GM13976 (cell line): Measurements from ENCODE around the gene CHIT1.
"Not testable (repeated sequence)": the region's sequence is repeated elsewhere in the genome, so short reads cannot be mapped to it uniquely, and the experiment has no call there.

ENCODE experiments used
- DNase-seq: peaks from one replicate; pipeline ENCODE4 v3.0.0; 2012; ENCODE audit warnings: low spot score
- in situ Hi-C: fragments of 300-500 bp; cut with MboI; formaldehyde crosslinking; loops from one replicate; pipeline ENCODE4 v1.12.0; 2022; ENCODE audit warnings: low sequenced_read_pairs, mixed read lengths, inconsistent platforms; ENCODE audit not compliant: unreplicated experiment
- TF ChIP-seq, protein P1 (sequence below): IDR thresholded peaks from 2 replicates; pipeline ENCODE4 v1.5.1; 2012; ENCODE audit warnings: borderline replicate concordance, mild to moderate bottlenecking; ENCODE audit not compliant: insufficient read depth; ENCODE audit errors: extremely low read depth, missing control alignments, control extremely low read depth

CHIT1 gene

DNA sequence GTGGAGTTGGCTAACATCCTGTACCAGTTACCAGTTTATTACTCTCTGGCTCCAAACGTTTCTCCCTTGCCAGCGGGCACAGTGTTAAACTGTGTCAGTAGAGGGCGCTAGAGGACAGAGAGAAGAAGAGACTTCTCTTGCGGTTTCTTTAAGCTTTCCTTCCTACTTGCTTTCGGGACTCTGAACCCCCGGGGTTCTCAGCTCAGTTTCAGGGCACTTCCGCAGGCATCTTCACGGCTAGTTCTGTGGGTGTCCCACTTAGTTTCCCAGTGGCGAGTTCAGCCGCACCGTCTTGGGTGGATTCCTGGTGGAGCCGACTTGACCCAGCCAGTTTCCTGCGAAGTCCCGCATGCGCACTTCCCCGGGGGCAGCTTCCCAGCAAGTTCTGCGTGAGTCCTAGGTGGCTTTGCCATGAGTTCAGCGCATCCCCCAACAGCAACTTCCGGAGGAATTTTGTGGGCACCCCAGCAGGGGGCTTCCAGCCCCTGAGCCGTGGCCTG is 37.9 kb upstream of the CHIT1 start:
- TF ChIP-seq, protein P1, sequence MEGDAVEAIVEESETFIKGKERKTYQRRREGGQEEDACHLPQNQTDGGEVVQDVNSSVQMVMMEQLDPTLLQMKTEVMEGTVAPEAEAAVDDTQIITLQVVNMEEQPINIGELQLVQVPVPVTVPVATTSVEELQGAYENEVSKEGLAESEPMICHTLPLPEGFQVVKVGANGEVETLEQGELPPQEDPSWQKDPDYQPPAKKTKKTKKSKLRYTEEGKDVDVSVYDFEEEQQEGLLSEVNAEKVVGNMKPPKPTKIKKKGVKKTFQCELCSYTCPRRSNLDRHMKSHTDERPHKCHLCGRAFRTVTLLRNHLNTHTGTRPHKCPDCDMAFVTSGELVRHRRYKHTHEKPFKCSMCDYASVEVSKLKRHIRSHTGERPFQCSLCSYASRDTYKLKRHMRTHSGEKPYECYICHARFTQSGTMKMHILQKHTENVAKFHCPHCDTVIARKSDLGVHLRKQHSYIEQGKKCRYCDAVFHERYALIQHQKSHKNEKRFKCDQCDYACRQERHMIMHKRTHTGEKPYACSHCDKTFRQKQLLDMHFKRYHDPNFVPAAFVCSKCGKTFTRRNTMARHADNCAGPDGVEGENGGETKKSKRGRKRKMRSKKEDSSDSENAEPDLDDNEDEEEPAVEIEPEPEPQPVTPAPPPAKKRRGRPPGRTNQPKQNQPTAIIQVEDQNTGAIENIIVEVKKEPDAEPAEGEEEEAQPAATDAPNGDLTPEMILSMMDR, result peak; percentile 85
- peak; percentile 82 for DNase-seq
- in situ Hi-C loops, result no loop called here

DNA sequence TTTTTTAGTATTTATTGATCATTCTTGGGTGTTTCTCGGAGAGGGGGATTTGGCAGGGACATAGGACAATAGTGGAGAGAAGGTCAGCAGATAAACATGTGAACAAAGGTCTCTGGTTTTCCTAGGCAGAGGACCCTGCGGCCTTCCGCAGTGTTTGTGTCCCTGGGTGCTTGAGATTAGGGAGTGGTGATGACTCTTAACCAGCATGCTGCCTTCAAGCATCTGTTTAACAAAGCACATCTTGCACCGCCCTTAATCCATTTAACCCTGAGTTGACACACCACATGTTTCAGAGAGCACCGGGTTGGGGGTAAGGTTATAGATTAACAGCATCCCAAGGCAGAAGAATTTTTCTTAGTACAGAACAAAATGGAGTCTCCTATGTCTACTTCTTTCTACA is 36.7 kb upstream of the CHIT1 start:
- in situ Hi-C loops, DNase-seq: not testable (repeated sequence)

DNA sequence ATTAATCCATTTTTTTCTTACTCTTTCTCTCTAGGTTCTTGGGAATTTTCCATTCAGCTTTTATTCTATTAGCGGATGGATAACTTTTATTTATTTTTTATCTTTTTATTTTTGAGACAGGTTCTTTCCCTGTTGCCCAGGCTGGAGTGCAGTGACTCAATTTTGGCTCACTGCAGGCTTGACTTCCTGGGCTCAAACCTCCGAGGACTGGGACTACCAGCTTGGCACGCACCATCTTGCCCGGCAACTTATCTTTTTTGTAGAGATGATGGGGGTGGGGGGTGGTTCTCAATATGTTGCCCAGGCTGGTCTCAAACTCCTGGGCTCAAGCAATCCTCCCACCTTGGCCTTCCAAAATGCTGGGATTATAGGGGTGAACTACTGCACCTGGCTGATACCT is 36.1 kb upstream of the CHIT1 start:
- TF ChIP-seq, protein P1, result no peak
- in situ Hi-C loops, result no loop called here
- no peak for DNase-seq

DNA sequence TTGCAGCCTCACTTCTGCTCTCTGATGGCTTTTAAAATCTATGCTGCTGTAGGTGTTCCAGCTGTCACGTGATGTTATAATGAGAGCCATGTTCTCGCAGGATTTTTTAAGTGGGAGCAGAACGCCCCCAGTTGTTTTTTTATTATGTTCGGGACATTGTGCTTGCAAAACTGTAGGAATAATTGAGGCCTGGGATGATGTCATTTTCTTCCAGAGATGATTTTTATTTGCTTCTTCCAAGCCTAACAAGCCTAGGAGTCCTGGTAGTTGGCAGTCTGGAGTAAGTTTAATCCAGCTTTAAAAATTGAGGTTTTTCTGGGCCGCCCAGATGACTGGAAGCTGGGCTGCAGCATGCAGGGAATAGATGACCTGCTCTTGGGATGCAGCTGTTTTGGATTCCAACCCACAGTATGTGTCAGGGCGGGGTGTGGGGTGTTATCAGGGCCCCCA is 34.6 kb upstream of the CHIT1 start:
- DNase-seq, result no peak
- in situ Hi-C loops, result no loop called here
- TF ChIP-seq, protein P1, result no peak

DNA sequence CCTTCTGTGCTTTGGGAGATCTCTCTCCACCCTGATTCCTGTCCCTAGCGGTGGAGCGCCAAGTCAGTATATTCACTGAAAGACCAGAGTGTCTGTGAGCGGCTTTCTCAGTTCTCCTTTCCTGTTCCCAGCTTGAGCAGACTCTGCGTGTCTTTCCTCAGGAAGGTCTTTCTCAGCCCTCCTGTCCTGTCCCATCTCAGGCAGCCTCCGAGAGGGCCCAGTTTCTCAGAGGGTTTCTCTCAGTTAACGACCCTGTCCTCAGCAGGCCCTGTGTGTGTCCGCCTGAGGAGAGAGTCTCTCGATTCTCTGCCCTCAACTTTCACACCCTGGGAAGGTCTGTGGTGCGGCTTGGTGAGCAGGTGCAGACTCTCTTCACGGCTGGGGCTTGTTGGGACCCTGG is 34.0 kb upstream of the CHIT1 start:
- in situ Hi-C loops, result no loop called here
- TF ChIP-seq, protein P1, result no peak
- no peak for DNase-seq

DNA sequence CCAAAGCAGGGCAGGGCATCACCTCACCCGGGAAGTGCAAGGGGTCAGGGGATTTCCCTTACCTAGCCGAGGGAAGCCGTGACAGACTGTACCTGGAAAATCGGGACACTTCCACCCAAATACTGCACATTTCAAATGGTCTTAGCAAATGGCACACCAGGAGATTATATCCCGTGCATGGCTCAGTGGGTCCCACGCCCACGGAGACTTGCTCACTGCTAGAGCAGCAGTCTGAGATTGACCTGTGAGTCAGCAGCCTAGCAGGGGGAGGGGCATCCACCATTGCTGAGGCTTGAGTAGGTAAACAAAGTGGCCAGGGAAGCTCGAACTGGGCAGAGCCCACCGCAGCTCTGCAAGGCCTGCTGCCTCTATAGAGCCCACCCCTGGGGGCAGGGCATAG is 27.2 kb upstream of the CHIT1 start:
- DNase-seq, in situ Hi-C loops: not testable (repeated sequence)

DNA sequence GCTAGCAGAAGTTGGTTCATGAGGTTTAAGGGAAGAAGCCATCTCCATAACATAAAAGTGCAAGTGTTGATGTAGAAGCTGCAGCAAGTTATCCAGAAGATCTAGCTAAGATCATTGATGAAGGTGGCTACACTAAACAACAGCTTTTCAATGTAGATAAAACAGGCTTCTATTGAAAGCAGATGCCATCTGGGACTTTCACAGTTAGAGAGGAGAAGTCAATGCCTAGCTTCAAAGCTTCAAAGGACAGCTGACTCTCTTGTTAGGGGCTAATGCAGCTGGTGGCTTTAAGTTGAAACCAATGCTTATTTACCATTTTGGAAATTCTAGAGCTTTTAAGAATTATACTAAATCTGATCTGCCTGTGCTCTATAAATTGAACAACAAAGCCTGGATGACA is 25.3 kb upstream of the CHIT1 start:
- in situ Hi-C loops, DNase-seq: not testable (repeated sequence)

DNA sequence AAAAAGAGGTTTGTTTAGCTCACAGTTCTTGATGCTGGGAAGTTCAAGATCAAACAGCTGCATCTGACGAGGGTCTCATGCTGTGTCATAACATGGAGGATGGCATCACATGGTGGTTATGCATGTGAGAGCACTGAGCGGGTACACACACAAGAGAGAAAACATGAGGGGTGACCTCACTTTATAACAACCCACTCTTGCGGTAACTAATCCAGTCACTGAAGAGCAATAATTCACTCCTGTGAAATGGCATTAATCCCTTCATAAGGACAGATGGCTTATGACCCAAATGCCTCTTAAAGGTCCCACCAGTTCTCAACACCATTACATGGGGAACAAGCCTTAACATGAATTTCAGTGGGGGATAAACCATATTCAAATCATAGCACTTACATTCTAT is 23.2 kb upstream of the CHIT1 start:
- in situ Hi-C loops, result no loop called here
- DNase-seq, result no peak
- TF ChIP-seq, protein P1, result no peak
